Measurements from ENCODE around the gene C10orf90. TPM values are rescaled to one million over a fixed set of nuclear protein-coding genes. Genes with fewer than 3 reads are reported as not detected.

Gene C10orf90
- total and polyA plus RNA-seq, 7 donors = 0.03 to 1.1 (median 0.33) TPM; not detected in 4

GRCh38 chr10:126569513-126570244 is 100.8 kb downstream of the C10orf90 start:
- Histone ChIP-seq H3K27ac (no peak overlapping the region), H3K4me3 (no peak overlapping the region), H3K9me3 (no peaks in the 10 kb centered on the region), H3K27me3 (no peaks in the 10 kb centered on the region), H3K36me3 (no peaks in the 10 kb centered on the region), H3K4me1 (no peaks in the 10 kb centered on the region)
- WGBS, 2 donors = 14 to 29% methylated on average over 8 of the region's 8 CpGs
- TF ChIP-seq EP300 (IDR thresholded peaks at IDR 0.05) (no peak), CTCF (IDR thresholded peaks at IDR 0.05) (no peak), POLR2AphosphoS5 (IDR thresholded peaks at IDR 0.05) (no peak), POLR2A (IDR thresholded peaks at IDR 0.05) (no peak)
- DNase-seq = no peak
- intact Hi-C loops (cut with DNase I) = no loop called here

GRCh38 chr10:126568809-126569385 is 101.6 kb downstream of the C10orf90 start:
- no peak overlapping the region for H3K27ac ChIP-seq
- no peaks in the 10 kb centered on the region for H3K9me3 ChIP-seq
- H3K36me3 ChIP-seq = no peaks in the 10 kb centered on the region
- 51 to 61% methylated on average over 7 of the region's 7 CpGs for WGBS, 2 donors
- TF ChIP-seq POLR2A (IDR thresholded peaks at IDR 0.05) = no peak
- TF ChIP-seq EP300 (IDR thresholded peaks at IDR 0.05) = no peak
- TF ChIP-seq POLR2AphosphoS5 (IDR thresholded peaks at IDR 0.05) = no peak
- no peak for TF ChIP-seq CTCF (IDR thresholded peaks at IDR 0.05)
- intact Hi-C loops (cut with DNase I) = no loop called here
- DNase-seq = no peak
- no peak overlapping the region for H3K4me3 ChIP-seq
- H3K4me1 ChIP-seq = no peaks in the 10 kb centered on the region
- no peaks in the 10 kb centered on the region for H3K27me3 ChIP-seq

GRCh38 chr10:126565871-126566270 is 104.6 kb downstream of the C10orf90 start:
- 86 to 90% methylated on average over 3 of the region's 3 CpGs for WGBS, 2 donors
- TF ChIP-seq POLR2A (IDR thresholded peaks at IDR 0.05) = no peak
- no peak for TF ChIP-seq CTCF (IDR thresholded peaks at IDR 0.05)
- TF ChIP-seq EP300 (IDR thresholded peaks at IDR 0.05) = no peak
- intact Hi-C loops (cut with DNase I) = no loop called here

GRCh38 chr10:126565441-126565840 is 105.1 kb downstream of the C10orf90 start:
- no peaks in the 10 kb centered on the region for H3K27me3 ChIP-seq
- TF ChIP-seq EP300 (IDR thresholded peaks at IDR 0.05) = no peak
- TF ChIP-seq CTCF (IDR thresholded peaks at IDR 0.05) = no peak
- no peak for TF ChIP-seq POLR2A (IDR thresholded peaks at IDR 0.05)
- no peak for TF ChIP-seq POLR2AphosphoS5 (IDR thresholded peaks at IDR 0.05)
- no peak overlapping the region for H3K4me3 ChIP-seq
- 75 to 79% methylated on average over 7 of the region's 7 CpGs for WGBS, 2 donors
- intact Hi-C loops (cut with DNase I) = no loop called here
- no peak for DNase-seq
- no peak overlapping the region for H3K27ac ChIP-seq
- no peaks in the 10 kb centered on the region for H3K9me3 ChIP-seq
- peaks cover 0 to 4% (median 0%) of the 10 kb centered on the region in 4 donors for H3K4me1 ChIP-seq
- no peaks in the 10 kb centered on the region for H3K36me3 ChIP-seq

More at GRCh38 chr10:126565871-126566270, 104.6 kb downstream of the C10orf90 start:
- Histone ChIP-seq H3K4me3 (no peak overlapping the region), H3K27ac (no peak overlapping the region), H3K36me3 (no peaks in the 10 kb centered on the region), H3K4me1 (peaks cover 0 to 4% (median 0%) of the 10 kb centered on the region in 4 donors), H3K9me3 (no peaks in the 10 kb centered on the region), H3K27me3 (no peaks in the 10 kb centered on the region)
- DNase-seq = no peak
